Measurements from ENCODE around the gene DCHS2. TPM values are rescaled to one million over a fixed set of nuclear protein-coding genes. Genes with fewer than 3 reads are reported as not detected.

DCHS2 gene
- total RNA-seq, 8 experiments from 2014 or later = 0.31 to 43.4 (median 12.9) TPM

GRCh38 chr4:154317201-154317999 lies 174.2 kb downstream of the DCHS2 start:
- 18 to 93% (median 72%) methylated on average over 1 to 2 of the region's 2 CpGs for WGBS, 10 experiments
- H3K4me3 ChIP-seq = no peak overlapping the region
- no peak overlapping the region for H3K27ac ChIP-seq
- in situ Hi-C loops (cut with MboI; ENCODE audit: low pct_unique_long_range_greater_than_20kb in 2 of 9, low sequenced_read_pairs in 9 of 9, unreplicated experiment in 9 of 9) = loop anchor here in 1 of 9 experiments (10.0 kb wide), 1 partner anchor 533 kb away; the partner anchor contains the start of gene SFRP2
- no peak for ATAC-seq (replicated peaks in 6 of 8)
- H3K4me1 ChIP-seq (replicated peaks in 1 of 2) = no peaks in the 10 kb centered on the region

- no peak for ATAC-seq (replicated peaks in 6 of 8)
- Histone ChIP-seq H3K4me1 (replicated peaks in 1 of 2) (no peaks in the 10 kb centered on the region), H3K27ac (no peak overlapping the region), H3K4me3 (no peak overlapping the region)
- in situ Hi-C loops (cut with MboI; ENCODE audit: low pct_unique_long_range_greater_than_20kb in 2 of 9, low sequenced_read_pairs in 9 of 9, unreplicated experiment in 9 of 9) = loop anchor here in 1 of 9 experiments (10.0 kb wide), 1 partner anchor 531 kb away; the partner anchor contains the start of gene SFRP2
Measured at GRCh38 chr4:154315741-154316140, 175.9 kb downstream of the DCHS2 start.

- WGBS, 10 experiments = 0 to 64% (median 23%) methylated on average over 1 to 4 of the region's 4 CpGs; no CpG with 5 or more reads in 1 of the 10 experiments
- Histone ChIP-seq H3K4me3 (no peak overlapping the region), H3K4me1 (replicated peaks in 1 of 2) (no peaks in the 10 kb centered on the region), H3K27ac (no peak overlapping the region)
- in situ Hi-C loops (cut with MboI; ENCODE audit: low pct_unique_long_range_greater_than_20kb in 2 of 9, low sequenced_read_pairs in 9 of 9, unreplicated experiment in 9 of 9) = loop anchor here in 1 of 9 experiments (10.0 kb wide), 1 partner anchor 529 kb away; the partner anchor contains the start of gene SFRP2
- ATAC-seq (replicated peaks in 6 of 8) = peak in 4 of 8 experiments; percentile 32 to 92 (median 82)
Measured at GRCh38 chr4:154314248-154314647, 177.4 kb downstream of the DCHS2 start.

- in situ Hi-C loops (cut with MboI; ENCODE audit: low pct_unique_long_range_greater_than_20kb in 2 of 9, low sequenced_read_pairs in 9 of 9, unreplicated experiment in 9 of 9) = loop anchor here in 1 of 9 experiments (10.0 kb wide), 1 partner anchor 528 kb away; the partner anchor contains the start of gene SFRP2
- Histone ChIP-seq H3K4me3 (no peak overlapping the region), H3K4me1 (replicated peaks in 1 of 2) (no peaks in the 10 kb centered on the region), H3K27ac (no peak overlapping the region)
- ATAC-seq (replicated peaks in 6 of 8) = no peak
- WGBS, 10 experiments = 3 to 96% (median 83%) methylated on average over 1 to 5 of the region's 5 CpGs; no CpG with 5 or more reads in 2 of the 10 experiments
Measured at GRCh38 chr4:154313004-154313585, 178.5 kb downstream of the DCHS2 start.

- 59 to 100% (median 87%) methylated on average over 1 to 7 of the region's 7 CpGs for WGBS, 10 experiments
- in situ Hi-C loops (cut with MboI; ENCODE audit: low pct_unique_long_range_greater_than_20kb in 2 of 9, low sequenced_read_pairs in 9 of 9, unreplicated experiment in 9 of 9) = loop anchor here in 1 of 9 experiments (10.0 kb wide), 1 partner anchor 527 kb away; the partner anchor contains the start of gene SFRP2
- H3K4me3 ChIP-seq = no peak overlapping the region
- H3K27ac ChIP-seq = no peak overlapping the region
- no peaks in the 10 kb centered on the region for H3K4me1 ChIP-seq (replicated peaks in 1 of 2)
- ATAC-seq (replicated peaks in 6 of 8) = no peak
Measured at GRCh38 chr4:154312246-154312645, 179.4 kb downstream of the DCHS2 start.

GRCh38 chr4:154310578-154310977 lies 181.0 kb downstream of the DCHS2 start:
- no peak overlapping the region for H3K4me3 ChIP-seq
- H3K4me1 ChIP-seq (replicated peaks in 1 of 2) = no peaks in the 10 kb centered on the region
- no peak overlapping the region for H3K27ac ChIP-seq
- in situ Hi-C loops (cut with MboI; ENCODE audit: low pct_unique_long_range_greater_than_20kb in 2 of 9, low sequenced_read_pairs in 9 of 9, unreplicated experiment in 9 of 9) = loop anchor here in 1 of 9 experiments (10.0 kb wide), 1 partner anchor 526 kb away; the partner anchor contains the start of gene SFRP2
- ATAC-seq (replicated peaks in 6 of 8) = no peak

GRCh38 chr4:154308207-154308606 lies 183.4 kb downstream of the DCHS2 start:
- Histone ChIP-seq H3K4me3 (no peak overlapping the region), H3K4me1 (replicated peaks in 1 of 2) (no peaks in the 10 kb centered on the region), H3K27ac (no peak overlapping the region)
- WGBS, 10 experiments = 0 to 100% (median 56%) methylated on average over 1 of the region's 1 CpG; no CpG with 5 or more reads in 2 of the 10 experiments
- in situ Hi-C loops (cut with MboI; ENCODE audit: low pct_unique_long_range_greater_than_20kb in 2 of 9, low sequenced_read_pairs in 9 of 9, unreplicated experiment in 9 of 9) = no loop called here
- no peak for ATAC-seq (replicated peaks in 6 of 8)

- H3K4me1 ChIP-seq (replicated peaks in 1 of 2) = no peaks in the 10 kb centered on the region
- H3K27ac ChIP-seq = no peak overlapping the region
- WGBS, 10 experiments = 20 to 100% (median 63%) methylated on average over 1 to 3 of the region's 3 CpGs; no CpG with 5 or more reads in 2 of the 10 experiments
- ATAC-seq (replicated peaks in 6 of 8) = peak in 1 of 8 experiments; percentile 28
- no peak overlapping the region for H3K4me3 ChIP-seq
- in situ Hi-C loops (cut with MboI; ENCODE audit: low pct_unique_long_range_greater_than_20kb in 2 of 9, low sequenced_read_pairs in 9 of 9, unreplicated experiment in 9 of 9) = no loop called here
Measured at GRCh38 chr4:154307451-154307850, 184.1 kb downstream of the DCHS2 start.

- in situ Hi-C loops (cut with MboI; ENCODE audit: low pct_unique_long_range_greater_than_20kb in 2 of 9, low sequenced_read_pairs in 9 of 9, unreplicated experiment in 9 of 9) = no loop called here
- no peak overlapping the region for H3K27ac ChIP-seq
- ATAC-seq (replicated peaks in 6 of 8) = no peak
- WGBS, 10 experiments = 0 to 96% (median 87%) methylated on average over 3 to 5 of the region's 5 CpGs
- H3K4me1 ChIP-seq (replicated peaks in 1 of 2) = no peaks in the 10 kb centered on the region
- no peak overlapping the region for H3K4me3 ChIP-seq
Measured at GRCh38 chr4:154305616-154306015, 186.0 kb downstream of the DCHS2 start.

GRCh38 chr4:154304679-154305078 lies 186.9 kb downstream of the DCHS2 start:
- WGBS, 10 experiments = 46 to 100% (median 93%) methylated on average over 1 to 5 of the region's 5 CpGs; no CpG with 5 or more reads in 1 of the 10 experiments
- ATAC-seq (replicated peaks in 6 of 8) = no peak
- in situ Hi-C loops (cut with MboI; ENCODE audit: low pct_unique_long_range_greater_than_20kb in 2 of 9, low sequenced_read_pairs in 9 of 9, unreplicated experiment in 9 of 9) = no loop called here

GRCh38 chr4:154294652-154295350 lies 196.8 kb downstream of the DCHS2 start:
- no peak overlapping the region for H3K27ac ChIP-seq
- H3K4me1 ChIP-seq (replicated peaks in 1 of 2) = no peaks in the 10 kb centered on the region
- H3K4me3 ChIP-seq = no peak overlapping the region
- 20 to 100% (median 94%) methylated on average over 1 to 4 of the region's 4 CpGs; no CpG with 5 or more reads in 1 of the 10 experiments for WGBS, 10 experiments
- ATAC-seq (replicated peaks in 6 of 8) = peak in 5 of 8 experiments; percentile 23 to 72 (median 45)
- in situ Hi-C loops (cut with MboI; ENCODE audit: low pct_unique_long_range_greater_than_20kb in 2 of 9, low sequenced_read_pairs in 9 of 9, unreplicated experiment in 9 of 9) = no loop called here

More at GRCh38 chr4:154304679-154305078, 186.9 kb downstream of the DCHS2 start:
- Histone ChIP-seq H3K4me1 (replicated peaks in 1 of 2) (no peaks in the 10 kb centered on the region), H3K27ac (no peak overlapping the region), H3K4me3 (no peak overlapping the region)

GRCh38 chr4:154293427-154293826 lies 198.2 kb downstream of the DCHS2 start:
- Histone ChIP-seq H3K27ac (no peak overlapping the region), H3K4me1 (replicated peaks in 1 of 2) (no peaks in the 10 kb centered on the region), H3K4me3 (no peak overlapping the region)
- 56 to 100% (median 85%) methylated on average over 1 to 7 of the region's 9 CpGs; no CpG with 5 or more reads in 2 of the 10 experiments for WGBS, 10 experiments
- in situ Hi-C loops (cut with MboI; ENCODE audit: low pct_unique_long_range_greater_than_20kb in 2 of 9, low sequenced_read_pairs in 9 of 9, unreplicated experiment in 9 of 9) = no loop called here
- no peak for ATAC-seq (replicated peaks in 6 of 8)

- H3K4me1 ChIP-seq (replicated peaks in 1 of 2) = no peaks in the 10 kb centered on the region
- in situ Hi-C loops (cut with MboI; ENCODE audit: low pct_unique_long_range_greater_than_20kb in 2 of 9, low sequenced_read_pairs in 9 of 9, unreplicated experiment in 9 of 9) = no loop called here
- 50 to 100% (median 89%) methylated on average over 2 of the region's 2 CpGs; no CpG with 5 or more reads in 2 of the 10 experiments for WGBS, 10 experiments
- H3K4me3 ChIP-seq = no peak overlapping the region
- ATAC-seq (replicated peaks in 6 of 8) = no peak
- no peak overlapping the region for H3K27ac ChIP-seq
Measured at GRCh38 chr4:154292589-154292988, 199.0 kb downstream of the DCHS2 start.

All from motor neuron (in vitro differentiated cells).